Tongue (tissue), 2 donors: Measurements from ENCODE around the gene CEP20. TPM values are rescaled to one million over a fixed set of nuclear protein-coding genes. Genes with fewer than 3 reads are reported as not detected.

ENCODE experiments used
- DNase-seq: peaks from one replicate; pipeline ENCODE4 v3.0.0-alpha.2; 2015
- total RNA-seq: library from RNA; depleted of rRNA; stranded (reverse); fragments of >200 nt; gene quantifications from one replicate; pipeline ENCODE4 v1.2.3, GENCODE V29; 2014

The CEP20 gene
- total RNA-seq, 1 donor from 2014 or later = 58.2 TPM

- no peak for DNase-seq
These were observed 9.4 kb upstream of the CEP20 start for GRCh38 chr16:15897834-15898254.

DNA sequence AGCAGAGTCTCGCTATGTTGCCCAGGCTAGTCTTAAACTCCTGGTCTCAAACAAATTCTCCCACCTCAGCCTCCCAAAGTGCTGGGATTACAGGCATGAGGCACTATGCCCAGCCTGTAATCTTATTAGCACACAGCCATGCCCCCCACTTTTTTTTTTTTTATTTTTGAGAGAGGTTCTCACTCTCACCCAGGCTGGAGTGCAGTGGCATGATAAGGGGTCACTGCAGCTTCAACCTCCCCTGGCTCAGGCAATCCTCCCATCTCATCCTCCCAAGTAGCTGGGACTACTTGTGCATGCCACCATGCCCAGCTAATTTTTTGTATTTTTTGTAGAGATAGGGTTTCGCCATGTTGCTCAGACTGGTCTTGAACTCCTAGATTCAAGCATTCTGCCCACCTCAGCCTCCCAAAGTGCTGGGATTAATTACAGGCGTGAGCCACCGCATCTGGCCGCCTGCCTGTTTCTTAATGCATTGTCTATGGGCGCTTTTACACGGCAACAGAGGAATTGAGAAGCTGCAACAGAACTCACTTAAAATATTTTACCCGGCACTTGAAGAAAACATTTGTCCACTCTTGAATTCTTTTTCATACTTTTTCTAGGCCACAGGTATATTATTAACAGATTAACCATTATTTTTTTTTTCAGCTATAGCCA lies 8.8 kb upstream of the CEP20 start:
- DNase-seq = no peak

GRCh38 chr16:15894571-15895374 lies 6.4 kb upstream of the CEP20 start:
- DNase-seq = no peak

- DNase-seq = no peak
These were observed 3.1 kb upstream of the CEP20 start for GRCh38 chr16:15891508-15891907.

DNA sequence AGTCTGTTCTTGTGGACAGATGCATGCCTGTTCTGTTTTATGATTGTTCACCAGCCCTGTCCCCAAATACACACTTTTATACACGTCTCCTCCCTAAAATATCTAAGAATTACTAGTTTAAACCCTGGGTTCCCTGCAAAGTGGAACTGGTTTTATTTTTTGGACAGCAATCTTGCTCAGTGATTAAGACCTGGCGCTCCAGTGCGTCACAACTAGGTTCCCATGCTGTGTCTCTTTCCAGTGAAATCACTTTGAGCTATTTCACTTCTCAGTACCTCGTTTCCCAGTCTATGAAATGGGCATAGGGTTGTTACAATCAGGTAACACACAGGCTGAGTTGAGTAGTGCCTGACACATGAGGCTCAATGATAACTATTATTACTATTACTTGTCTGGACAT lies 1.1 kb downstream of the CEP20 start:
- no peak for DNase-seq

GRCh38 chr16:15886078-15886477 lies 2.3 kb downstream of the CEP20 start:
- DNase-seq = no peak

DNA sequence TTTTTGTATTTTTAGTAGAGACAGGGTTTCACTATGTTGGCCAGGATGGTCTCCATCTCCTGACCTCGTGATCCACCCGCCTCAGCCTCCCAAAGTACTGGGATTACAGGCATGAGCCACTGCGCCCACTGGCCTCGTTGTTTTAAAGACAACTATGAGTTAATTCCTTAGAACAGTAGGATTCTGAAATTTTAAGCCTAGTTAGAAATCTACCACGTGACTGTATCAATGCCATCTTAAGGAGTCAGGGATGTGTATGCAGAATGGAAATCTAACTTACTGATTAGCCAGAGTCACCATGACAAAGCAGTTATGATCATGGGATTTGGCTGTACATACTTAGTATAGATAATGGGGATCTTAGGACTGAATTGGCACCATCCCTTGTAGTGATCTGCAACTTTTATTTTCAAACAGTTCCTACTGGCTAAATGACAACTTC lies 2.8 kb downstream of the CEP20 start:
- no peak for DNase-seq

DNA sequence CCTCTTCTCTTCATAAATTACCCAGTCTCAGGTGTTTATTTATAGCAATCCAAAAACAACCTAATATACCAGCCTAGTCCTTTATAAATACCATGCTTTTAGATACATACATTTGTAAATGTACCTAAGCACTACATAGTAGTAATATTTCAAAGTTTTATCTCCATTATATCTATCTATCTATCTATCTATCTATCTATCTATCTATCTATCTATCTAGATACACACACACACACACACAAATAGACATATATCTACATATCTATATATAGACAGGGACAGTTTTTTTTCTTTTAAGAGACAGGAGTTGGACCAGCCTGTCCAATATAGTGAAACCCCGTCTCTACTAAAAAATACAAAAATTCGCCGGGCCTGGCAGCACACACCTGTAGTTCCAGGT lies 5.8 kb downstream of the CEP20 start:
- no peak for DNase-seq

DNA sequence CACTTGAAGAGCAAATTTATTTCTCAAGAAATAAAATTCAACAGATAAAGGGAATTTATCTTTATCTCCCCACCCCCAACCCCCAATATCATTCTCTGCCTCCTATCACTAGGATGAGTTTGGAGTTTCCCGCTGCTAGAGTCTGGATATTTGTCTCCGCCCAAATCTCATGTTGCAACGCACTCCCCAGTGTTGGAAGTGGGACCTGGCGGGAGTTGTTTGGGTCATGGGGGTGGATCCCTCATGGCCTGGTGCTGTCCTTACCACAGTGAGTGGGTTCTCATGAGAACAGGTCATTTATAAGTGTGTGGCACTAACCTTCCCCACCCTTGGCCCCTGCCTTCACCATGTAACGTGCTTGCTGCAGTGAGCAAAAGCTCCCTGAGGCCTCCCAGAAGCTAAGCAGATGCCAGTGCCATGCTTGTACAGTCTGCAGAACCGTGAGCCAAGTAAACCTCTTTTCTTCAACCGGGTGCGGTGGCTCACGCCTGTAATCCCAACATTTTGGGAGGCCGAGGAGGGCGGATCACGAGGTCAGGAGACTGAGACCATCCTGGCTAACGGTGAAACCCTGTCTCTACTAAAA lies 6.5 kb downstream of the CEP20 start:
- no peak for DNase-seq

DNA sequence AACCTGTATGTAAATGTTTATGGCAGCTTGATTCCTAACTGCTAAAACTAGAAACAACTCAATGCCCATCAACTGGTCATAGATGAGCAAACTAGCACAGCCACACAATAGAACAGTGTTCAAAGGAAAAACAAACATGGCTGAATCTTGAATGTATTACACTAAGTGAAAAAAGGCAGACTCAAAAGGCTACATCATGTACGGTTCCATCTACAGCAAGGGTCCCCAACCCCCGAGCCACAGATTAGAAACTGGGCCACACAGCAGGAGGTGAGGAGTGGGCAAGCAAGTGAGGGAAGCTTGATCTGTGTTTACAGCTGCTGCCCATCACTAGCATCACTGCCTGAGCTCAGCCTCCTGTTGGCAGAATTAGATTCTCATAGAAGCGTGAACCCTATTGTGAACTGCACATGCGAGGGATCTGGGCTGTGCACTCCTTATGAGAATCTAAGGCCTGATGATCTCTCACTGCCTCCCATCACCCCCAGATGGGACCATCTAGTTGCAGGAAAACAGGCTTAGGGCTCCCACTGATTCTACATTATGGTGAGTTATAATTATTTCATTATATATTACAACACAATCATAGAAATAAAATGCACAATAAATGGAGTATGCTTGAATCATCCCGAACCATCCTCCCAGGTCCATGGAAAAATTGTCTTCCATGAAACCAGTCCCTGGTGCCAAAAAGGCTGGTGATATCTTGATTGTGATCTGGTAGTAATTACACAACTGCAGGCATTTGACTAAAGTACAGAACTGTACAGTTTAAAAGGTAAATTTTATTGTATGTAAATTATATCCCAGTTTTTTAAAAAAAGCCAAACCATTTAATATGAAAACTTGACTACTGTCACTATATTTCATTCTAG lies 7.7 kb downstream of the CEP20 start:
- no peak for DNase-seq

GRCh38 chr16:15879255-15879811 lies 9.1 kb downstream of the CEP20 start:
- DNase-seq = no peak

- no peak for DNase-seq
These were observed 11.9 kb downstream of the CEP20 start for GRCh38 chr16:15876503-15876902.

DNA sequence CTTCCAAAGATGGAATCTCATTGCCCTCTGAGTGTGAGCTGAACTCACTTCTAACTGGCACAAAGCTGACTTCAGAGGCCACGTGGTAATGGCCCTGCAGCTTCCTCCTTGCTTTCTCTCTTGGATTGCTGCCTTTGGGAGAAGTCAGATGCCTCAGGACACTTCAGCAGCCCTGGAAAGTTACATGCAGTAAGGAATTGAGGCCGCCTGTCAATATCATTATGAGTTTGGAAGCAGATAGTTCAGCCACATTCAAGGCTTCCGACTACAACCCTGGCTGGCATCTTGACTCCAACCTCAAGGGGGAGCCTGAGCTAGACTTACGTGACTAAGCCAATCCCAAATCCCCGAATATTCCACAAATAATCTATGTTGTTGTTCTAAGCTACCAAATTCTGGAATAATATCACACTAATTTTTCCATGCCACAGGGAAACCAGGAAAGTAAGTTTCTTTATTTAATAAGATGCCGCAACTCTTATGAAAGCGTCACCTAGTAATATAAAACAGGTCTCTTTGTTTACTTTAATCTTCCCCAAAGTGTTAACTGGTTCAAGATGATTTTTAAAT lies 13.6 kb downstream of the CEP20 start:
- DNase-seq = peak; percentile 64

DNA sequence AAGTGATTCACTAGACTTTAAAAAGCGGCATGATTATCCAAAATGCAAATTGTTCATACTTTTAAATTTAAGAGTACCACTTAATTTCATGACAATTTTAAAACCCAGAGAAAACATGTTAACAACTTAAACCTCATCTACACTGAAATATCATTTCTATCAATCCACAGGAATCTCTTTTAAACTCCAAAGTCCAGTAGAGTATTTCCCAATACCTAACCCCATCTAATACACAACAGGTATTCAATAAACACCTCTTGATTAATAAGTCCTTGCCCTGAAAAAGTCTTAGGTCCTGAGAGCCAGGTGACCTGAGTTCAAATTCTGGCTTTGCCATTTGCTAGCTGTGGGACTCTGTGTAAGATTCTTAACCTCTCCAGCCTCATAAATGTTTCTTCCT lies 14.7 kb downstream of the CEP20 start:
- no peak for DNase-seq

DNA sequence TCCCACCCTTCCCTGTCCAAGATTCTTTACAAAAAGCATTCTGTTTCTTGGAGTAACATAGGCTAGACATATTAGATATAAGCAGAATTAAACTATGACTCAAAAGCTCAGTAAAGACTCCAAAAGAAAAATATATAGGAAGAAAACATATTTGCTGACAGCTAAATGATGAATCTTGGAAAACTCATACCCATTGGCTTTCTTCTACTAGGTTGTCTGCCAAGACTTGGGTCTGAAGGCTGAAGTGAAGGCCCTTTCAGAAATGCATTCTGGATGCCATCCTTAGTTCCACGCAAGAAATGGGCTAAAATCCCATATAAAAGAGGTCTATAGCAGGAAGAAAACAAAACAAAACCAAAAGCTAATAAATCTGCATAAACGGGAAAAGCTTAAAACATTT lies 15.1 kb downstream of the CEP20 start:
- no peak for DNase-seq

- no peak for DNase-seq
These were observed 18.4 kb downstream of the CEP20 start for GRCh38 chr16:15870011-15870410.

GRCh38 chr16:15866451-15866850 lies 22.0 kb downstream of the CEP20 start:
- DNase-seq = no peak

DNA sequence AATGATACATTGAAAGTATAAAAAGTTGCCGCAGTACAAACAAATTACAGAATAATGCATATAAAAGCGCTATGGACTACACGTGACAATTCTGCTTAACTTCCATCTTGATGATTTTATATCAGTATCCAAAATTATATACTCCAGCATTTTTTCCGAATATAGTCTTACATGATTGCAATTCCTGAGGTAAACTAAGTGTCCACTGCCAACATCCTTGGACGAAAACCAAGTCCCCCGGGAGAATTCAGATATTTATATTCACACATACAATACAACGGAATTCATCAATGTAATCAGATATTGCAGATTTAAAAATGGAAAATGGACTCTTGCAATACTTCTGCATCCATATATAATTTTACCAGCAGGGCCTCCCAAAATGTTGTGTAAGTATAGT lies 22.7 kb downstream of the CEP20 start:
- DNase-seq = no peak

DNA sequence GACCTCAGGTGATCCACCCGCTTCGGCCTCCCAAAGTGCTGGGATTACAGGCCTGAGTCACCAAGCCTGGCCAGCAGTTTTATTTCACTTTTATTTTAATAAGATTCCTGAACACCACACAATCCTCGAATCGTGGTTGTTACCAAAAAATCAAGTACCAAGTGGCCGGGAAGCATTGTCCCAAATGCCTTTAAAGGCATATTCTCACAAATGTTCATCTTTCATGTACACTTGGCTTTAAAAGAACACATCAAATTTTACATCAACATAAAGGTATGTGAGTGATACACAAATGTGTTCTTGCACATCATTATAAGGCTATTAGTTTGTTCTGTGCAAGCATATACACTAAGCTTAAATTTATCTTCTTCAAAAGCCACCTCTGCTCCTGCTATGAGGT lies 23.5 kb downstream of the CEP20 start:
- DNase-seq = no peak

DNA sequence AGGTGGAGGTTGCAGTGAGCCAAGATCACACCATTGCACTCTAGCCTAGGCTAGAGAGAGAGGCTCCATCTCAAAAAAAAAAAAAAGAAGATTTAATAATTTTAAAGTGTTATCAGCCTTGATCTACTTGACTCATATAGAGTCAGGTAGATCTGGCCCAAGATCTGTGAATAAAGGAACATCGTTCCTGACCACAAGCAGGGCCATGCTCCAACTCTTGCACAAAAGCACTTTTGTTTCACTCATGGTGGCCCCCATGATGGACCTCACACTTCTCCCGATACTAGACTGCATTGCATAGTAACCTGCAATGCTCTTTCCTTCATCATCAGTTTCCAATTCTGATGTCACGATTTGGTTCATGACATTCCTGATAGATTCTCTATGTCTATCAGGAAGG lies 26.4 kb downstream of the CEP20 start:
- DNase-seq = no peak

DNA sequence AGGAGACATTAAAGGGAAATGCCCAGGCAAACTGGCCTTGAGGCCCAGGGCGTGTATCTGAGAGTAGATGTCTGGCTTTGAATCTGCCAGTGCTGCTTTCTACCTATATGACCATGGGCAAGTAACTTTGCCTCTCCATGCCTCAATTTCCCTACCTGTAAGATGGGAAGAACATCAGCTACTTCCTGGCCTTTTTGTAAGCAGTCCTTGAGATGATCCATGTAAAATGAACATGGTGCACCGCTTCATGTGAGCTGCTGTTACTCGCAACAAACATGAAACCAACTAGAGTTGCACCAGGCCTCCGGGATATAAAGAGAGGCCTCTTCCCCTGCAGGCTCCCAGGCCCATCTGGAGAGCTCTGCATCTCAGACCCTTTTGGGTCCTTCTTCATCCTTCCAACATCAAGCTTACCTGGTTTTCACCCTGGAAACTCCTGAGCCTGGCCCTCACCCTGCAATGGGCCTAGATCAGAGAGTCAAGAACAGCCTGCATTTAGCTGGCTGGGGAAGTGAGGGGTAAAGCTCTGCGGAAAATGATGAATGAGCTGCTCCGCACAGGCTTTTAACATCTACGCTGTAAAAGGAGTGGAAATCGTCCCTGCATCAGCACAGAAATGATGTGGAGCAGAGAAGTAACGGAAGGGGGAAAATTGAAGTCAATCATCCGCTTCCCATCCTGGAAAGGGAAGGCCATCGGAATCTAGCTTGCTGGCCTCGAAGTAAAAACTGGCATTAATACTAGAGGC lies 29.3 kb downstream of the CEP20 start:
- no peak for DNase-seq
